ENCODE measurements around the gene MATCAP1.

- TF ChIP-seq MAX (IDR thresholded peaks at IDR 0.05) (no peak), YY1 (IDR thresholded peaks at IDR 0.05; ENCODE audit: low read depth) (no peak), EP300 (IDR thresholded peaks at IDR 0.05; ENCODE audit: borderline replicate concordance) (no peak), REST (IDR thresholded peaks at IDR 0.05; ENCODE audit: low read depth) (no peak), CEBPB (IDR thresholded peaks at IDR 0.05) (no peak), RAD21 (IDR thresholded peaks at IDR 0.05; ENCODE audit: low read depth) (no peak), FOXM1 (IDR thresholded peaks at IDR 0.05; ENCODE audit: borderline replicate concordance, low read depth) (no peak), EGR1 (IDR thresholded peaks at IDR 0.05) (no peak), TAF1 (IDR thresholded peaks at IDR 0.05; ENCODE audit: low read depth) (no peak), NFIC (IDR thresholded peaks at IDR 0.05) (no peak), CREB1 (IDR thresholded peaks at IDR 0.05; ENCODE audit: low read depth) (no peak)
Observed at GRCh38 chr16:67154578-67155294, 29.0 kb downstream of the MATCAP1 start.

All from Ishikawa (cell line).